ENCODE measurements around the gene MATK. TPM values are rescaled to one million over a fixed set of nuclear protein-coding genes. Genes with fewer than 3 reads are reported as not detected.

Gene MATK
- total RNA-seq, 2 experiments from 2014 or later, result 9.1 to 9.4 TPM

GRCh38 chr19:3781603-3782002, 4.6 kb downstream of the MATK start:
- no peak overlapping the region for H3K4me3 Mint-ChIP-seq
- H3K27me3 Mint-ChIP-seq, result no peaks in the 10 kb centered on the region
- ChIA-PET CTCF (no interaction called here), POLR2A (interaction anchor here (2.4 kb wide), 1 partner anchor 19 kb away, joined by 11 read pairs; the partner anchor contains the start of gene MRPL54)
- H3K27ac Mint-ChIP-seq, result no peak overlapping the region
- ATAC-seq (ENCODE audit: poor library complexity), result no peak
- Histone ChIP-seq H3K36me3 (ENCODE audit: insufficient read depth, low read length) (peaks cover 4% of the 10 kb centered on the region), H3K9me3 (ENCODE audit: control insufficient read depth in 1 of 2, insufficient read depth in 1 of 2, low read length in 2 of 2) (peaks cover 17 to 41% of the 10 kb centered on the region in 2 experiments), H3K27ac (ENCODE audit: low read depth in 1 of 2, low read length in 2 of 2) (no peak overlapping the region), H3K4me1 (ENCODE audit: insufficient read depth, low read length) (peaks cover 16% of the 10 kb centered on the region), H3K4me3 (ENCODE audit: low read length) (no peak overlapping the region), H3K27me3 (ENCODE audit: control insufficient read depth in 1 of 2, insufficient read depth in 2 of 2, low read length in 2 of 2) (no peaks in the 10 kb centered on the region)
- H3K9me3 Mint-ChIP-seq, result peaks cover 4% of the 10 kb centered on the region
- TF ChIP-seq, protein P1, sequence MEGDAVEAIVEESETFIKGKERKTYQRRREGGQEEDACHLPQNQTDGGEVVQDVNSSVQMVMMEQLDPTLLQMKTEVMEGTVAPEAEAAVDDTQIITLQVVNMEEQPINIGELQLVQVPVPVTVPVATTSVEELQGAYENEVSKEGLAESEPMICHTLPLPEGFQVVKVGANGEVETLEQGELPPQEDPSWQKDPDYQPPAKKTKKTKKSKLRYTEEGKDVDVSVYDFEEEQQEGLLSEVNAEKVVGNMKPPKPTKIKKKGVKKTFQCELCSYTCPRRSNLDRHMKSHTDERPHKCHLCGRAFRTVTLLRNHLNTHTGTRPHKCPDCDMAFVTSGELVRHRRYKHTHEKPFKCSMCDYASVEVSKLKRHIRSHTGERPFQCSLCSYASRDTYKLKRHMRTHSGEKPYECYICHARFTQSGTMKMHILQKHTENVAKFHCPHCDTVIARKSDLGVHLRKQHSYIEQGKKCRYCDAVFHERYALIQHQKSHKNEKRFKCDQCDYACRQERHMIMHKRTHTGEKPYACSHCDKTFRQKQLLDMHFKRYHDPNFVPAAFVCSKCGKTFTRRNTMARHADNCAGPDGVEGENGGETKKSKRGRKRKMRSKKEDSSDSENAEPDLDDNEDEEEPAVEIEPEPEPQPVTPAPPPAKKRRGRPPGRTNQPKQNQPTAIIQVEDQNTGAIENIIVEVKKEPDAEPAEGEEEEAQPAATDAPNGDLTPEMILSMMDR (IDR thresholded peaks at IDR 0.05), result no peak
- H3K36me3 Mint-ChIP-seq (ENCODE audit: low read depth), result peaks cover 19% of the 10 kb centered on the region
- H3K4me1 Mint-ChIP-seq (ENCODE audit: low read depth), result peaks cover 8% of the 10 kb centered on the region
- no peak for DNase-seq
- intact Hi-C loops (cut with DNase I, micrococcal nuclease), result loop anchor here in 1 of 2 experiments (5.0 kb wide), 1 partner anchor 41 kb away; no protein-coding TSS in a partner anchor

DNA sequence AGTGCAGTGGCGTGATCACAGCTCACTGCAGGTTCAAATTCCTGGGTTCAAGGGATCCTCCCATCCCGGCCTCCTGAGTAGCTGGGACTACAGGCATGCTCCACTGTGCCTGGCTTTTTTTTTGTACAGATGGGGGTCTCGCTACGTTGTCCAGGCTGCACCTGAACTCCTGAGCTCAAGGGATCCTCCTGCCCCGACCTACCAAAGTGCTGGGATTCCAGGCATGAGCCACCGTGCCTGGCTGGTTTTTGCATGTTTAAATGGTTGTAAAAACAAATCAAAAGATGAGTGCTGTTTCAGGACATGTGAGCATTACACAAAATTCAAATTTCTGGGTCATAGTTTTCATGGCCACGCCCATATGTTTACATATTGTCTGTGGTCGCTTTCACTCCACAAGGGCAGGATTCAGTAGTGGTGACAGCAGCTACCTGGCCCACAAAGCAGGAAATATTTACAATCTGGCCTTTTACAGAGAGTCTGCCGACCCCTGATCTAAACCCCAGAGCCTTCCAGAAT, 5.3 kb downstream of the MATK start:
- ATAC-seq (ENCODE audit: poor library complexity) (no peak), DNase-seq (no peak)
- peaks cover 19% of the 10 kb centered on the region for H3K36me3 Mint-ChIP-seq (ENCODE audit: low read depth)
- H3K9me3 Mint-ChIP-seq, result peaks cover 4% of the 10 kb centered on the region
- peaks cover 17 to 41% of the 10 kb centered on the region in 2 experiments for H3K9me3 ChIP-seq (ENCODE audit: control insufficient read depth in 1 of 2, insufficient read depth in 1 of 2, low read length in 2 of 2)
- no peaks in the 10 kb centered on the region for H3K27me3 Mint-ChIP-seq
- H3K27ac Mint-ChIP-seq, result no peak overlapping the region
- no peak overlapping the region for H3K4me3 Mint-ChIP-seq
- H3K27me3 ChIP-seq (ENCODE audit: control insufficient read depth in 1 of 2, insufficient read depth in 2 of 2, low read length in 2 of 2), result no peaks in the 10 kb centered on the region
- TF ChIP-seq, protein P1 (IDR thresholded peaks at IDR 0.05), result no peak
- peaks cover 13% of the 10 kb centered on the region for H3K4me1 ChIP-seq (ENCODE audit: insufficient read depth, low read length)
- H3K4me3 ChIP-seq (ENCODE audit: low read length), result no peak overlapping the region
- H3K36me3 ChIP-seq (ENCODE audit: insufficient read depth, low read length), result peaks cover 4% of the 10 kb centered on the region
- intact Hi-C loops (cut with DNase I, micrococcal nuclease), result loop anchor here in 1 of 2 experiments (5.0 kb wide), 1 partner anchor 41 kb away; no protein-coding TSS in a partner anchor
- H3K27ac ChIP-seq (ENCODE audit: low read depth in 1 of 2, low read length in 2 of 2), result no peak overlapping the region
- CTCF ChIA-PET, result no interaction called here
- peaks cover 8% of the 10 kb centered on the region for H3K4me1 Mint-ChIP-seq (ENCODE audit: low read depth)
- POLR2A ChIA-PET, result interaction anchor here (0.9 to 2.4 kb wide), 2 partner anchors 18 to 32 kb away, joined by 3 to 11 read pairs; partner anchors contain the start of gene MRPL54

DNA sequence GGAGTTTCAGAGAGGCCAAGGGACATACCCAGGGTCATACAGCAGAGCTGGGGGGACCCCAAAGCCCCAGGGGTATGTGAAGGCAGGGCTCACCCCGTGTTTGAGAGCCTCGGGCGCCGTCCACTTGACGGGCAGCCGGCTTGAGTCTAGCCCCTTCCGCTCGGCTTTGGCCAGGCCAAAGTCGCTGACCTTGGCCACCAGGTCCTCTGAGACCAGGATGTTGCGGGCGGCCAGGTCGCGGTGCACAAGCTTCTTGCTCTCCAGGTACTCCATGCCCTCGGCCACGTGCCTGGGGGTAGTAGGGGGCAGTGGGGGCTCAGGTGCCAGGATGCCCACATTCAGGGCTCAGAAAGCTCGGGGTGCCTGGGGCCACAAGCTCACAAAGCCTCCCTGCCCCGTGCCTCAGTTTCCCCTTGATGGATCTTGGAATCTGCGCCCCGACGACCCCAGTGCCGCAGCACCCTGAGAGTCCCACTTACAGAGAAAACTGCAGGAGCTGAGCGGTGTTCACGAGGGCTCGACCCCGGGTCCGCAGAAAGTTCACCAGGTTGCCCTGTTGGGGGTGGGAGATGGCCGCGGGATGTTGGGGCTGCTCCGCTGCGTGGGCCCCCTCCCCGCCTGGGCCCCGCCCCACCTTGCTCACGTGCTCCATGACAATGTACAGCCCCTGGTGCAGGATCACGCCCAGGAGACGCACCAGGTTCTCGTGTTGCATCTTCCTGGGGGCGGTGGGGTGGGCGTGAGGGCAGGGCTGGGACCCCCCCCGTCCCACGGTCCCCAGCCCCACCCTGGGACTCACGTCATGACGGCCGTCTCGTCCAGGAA, 7.1 kb downstream of the MATK start:
- Mint-ChIP-seq H3K27me3 (no peaks in the 10 kb centered on the region), H3K36me3 (ENCODE audit: low read depth) (peaks cover 19% of the 10 kb centered on the region), H3K4me3 (no peak overlapping the region), H3K27ac (no peak overlapping the region), H3K4me1 (ENCODE audit: low read depth) (peaks cover 4% of the 10 kb centered on the region), H3K9me3 (peaks cover 4% of the 10 kb centered on the region)
- no peak for DNase-seq
- intact Hi-C loops (cut with DNase I, micrococcal nuclease), result no loop called here
- H3K27me3 ChIP-seq (ENCODE audit: control insufficient read depth in 1 of 2, insufficient read depth in 2 of 2, low read length in 2 of 2), result no peaks in the 10 kb centered on the region
- no peak for ATAC-seq (ENCODE audit: poor library complexity)
- no peaks in the 10 kb centered on the region for H3K4me1 ChIP-seq (ENCODE audit: insufficient read depth, low read length)
- H3K4me3 ChIP-seq (ENCODE audit: low read length), result no peak overlapping the region
- peaks cover 17 to 41% of the 10 kb centered on the region in 2 experiments for H3K9me3 ChIP-seq (ENCODE audit: control insufficient read depth in 1 of 2, insufficient read depth in 1 of 2, low read length in 2 of 2)
- peaks cover 4% of the 10 kb centered on the region for H3K36me3 ChIP-seq (ENCODE audit: insufficient read depth, low read length)
- CTCF ChIA-PET, result interaction anchor here (0.8 kb wide), 1 partner anchor 43 kb away, joined by 3 read pairs; no protein-coding TSS in a partner anchor
- H3K27ac ChIP-seq (ENCODE audit: low read depth in 1 of 2, low read length in 2 of 2), result no peak overlapping the region
- POLR2A ChIA-PET, result interaction anchor here (2.4 kb wide), 1 partner anchor 16 kb away, joined by 11 read pairs; the partner anchor contains the start of gene MRPL54
- TF ChIP-seq, protein P1 (IDR thresholded peaks at IDR 0.05), result no peak
